CD14-positive monocyte (primary cell): ENCODE data around the gene CPLANE1. TPM values are rescaled to one million over a fixed set of nuclear protein-coding genes. Genes with fewer than 3 reads are reported as not detected.
A peak's percentile ranks its signal among the peaks of the same experiment; 100 is the strongest.

ENCODE experiments used
- DNase-seq, 3 donors: peaks; one replicate each; pipeline ENCODE4 v3.0.0-alpha.2; 2011 to 2022
- H2AFZ ChIP-seq: 2 replicates; pipeline ENCODE4 v1.6.0; 2012; ENCODE audit warnings: mild to moderate bottlenecking, low read depth, low read length, inconsistent platforms; ENCODE audit not compliant: insufficient read depth, poor library complexity, severe bottlenecking
- H3K27ac ChIP-seq, 2 donors: 1 replicate in 1 of 2; 2 replicates in 1 of 2; pipeline ENCODE4 v1.5.1; 2012 to 2013; ENCODE audit warnings: low read length in 2 of 2, control low read depth in 1 of 2, inconsistent platforms in 1 of 2, low read depth in 1 of 2, mild to moderate bottlenecking in 1 of 2
- H3K27me3 ChIP-seq, 2 donors: one replicate each; pipeline versions ENCODE4 v1.6.0 to v1.6.1; 2011 to 2013; ENCODE audit warnings: low read length in 2 of 2; ENCODE audit not compliant: control insufficient read depth in 2 of 2, insufficient read depth in 2 of 2
- H3K36me3 ChIP-seq, 2 donors: replicated peaks in 1 of 2; 1 replicate in 1 of 2; 2 replicates in 1 of 2; pipeline versions ENCODE4 v1.5.1 to v1.6.1; 2012 to 2013; ENCODE audit warnings: low read length in 2 of 2, control low read depth in 1 of 2, inconsistent platforms in 1 of 2, mild to moderate bottlenecking in 1 of 2; ENCODE audit not compliant: insufficient read depth in 2 of 2, control insufficient read depth in 1 of 2
- H3K4me1 ChIP-seq, 2 donors: 1 replicate in 1 of 2; 2 replicates in 1 of 2; pipeline versions ENCODE4 v1.5.1 to v1.6.1; 2012 to 2013; ENCODE audit warnings: low read length in 2 of 2, control low read depth in 1 of 2, inconsistent platforms in 1 of 2, mild to moderate bottlenecking in 1 of 2, moderate library complexity in 1 of 2; ENCODE audit not compliant: insufficient read depth in 2 of 2, control insufficient read depth in 1 of 2
- H3K4me2 ChIP-seq: replicated peaks from 2 replicates; pipeline ENCODE3; 2012; ENCODE audit warnings: low read length, moderate library complexity, mild to moderate bottlenecking; ENCODE audit not compliant: poor library complexity, severe bottlenecking; ENCODE audit errors: extremely low read depth
- H3K4me3 ChIP-seq, 3 experiments: fragments of 200-600 bp in 1 of 3; sonication (generic) in 1 of 3; replicated peaks in 1 of 3; 1 replicate in 2 of 3; 2 replicates in 1 of 3; pipeline ENCODE4 v1.5.1; 2011 to 2013; ENCODE audit warnings: low read length in 3 of 3, mild to moderate bottlenecking in 3 of 3, control low read depth in 2 of 3, low read depth in 2 of 3, inconsistent platforms in 1 of 3, moderate library complexity in 1 of 3
- H3K79me2 ChIP-seq: 2 replicates; pipeline ENCODE4 v1.6.0; 2012; ENCODE audit warnings: mild to moderate bottlenecking, control low read depth, inconsistent platforms, low read length, moderate library complexity; ENCODE audit not compliant: insufficient read depth
- H3K9ac ChIP-seq: 2 replicates; pipeline ENCODE4 v1.6.0; 2017; ENCODE audit warnings: low read length, mild to moderate bottlenecking; ENCODE audit not compliant: insufficient read depth, poor library complexity, severe bottlenecking
- H3K9me3 ChIP-seq, 2 donors: replicated peaks in 1 of 2; 1 replicate in 1 of 2; 2 replicates in 1 of 2; pipeline versions ENCODE4 v1.5.1 to v1.6.1; 2012 to 2013; ENCODE audit warnings: low read length in 2 of 2, control low read depth in 1 of 2; ENCODE audit not compliant: control insufficient read depth in 1 of 2, insufficient read depth in 1 of 2
- H4K20me1 ChIP-seq: 2 replicates; pipeline ENCODE4 v1.6.0; 2012; ENCODE audit warnings: mild to moderate bottlenecking, low read length, control low read depth, moderate library complexity; ENCODE audit not compliant: insufficient read depth
- H3K27ac Mint-ChIP-seq, 7 donors: one replicate each; pipeline ENCODE4 v1.8.0; 2020; ENCODE audit warnings: mild to moderate bottlenecking in 7 of 7, mixed read lengths in 7 of 7, moderate library complexity in 6 of 7, inconsistent platforms in 2 of 7
- H3K27me3 Mint-ChIP-seq, 3 donors: one replicate each; pipeline ENCODE4 v1.8.0; 2021 to 2022; ENCODE audit warnings: low read depth in 3 of 3, mild to moderate bottlenecking in 3 of 3, mixed read lengths in 3 of 3, moderate library complexity in 3 of 3, inconsistent platforms in 1 of 3
- H3K36me3 Mint-ChIP-seq, 2 donors: one replicate each; pipeline ENCODE4 v1.8.0; 2020; ENCODE audit warnings: mixed read lengths in 2 of 2, inconsistent platforms in 1 of 2, mild to moderate bottlenecking in 1 of 2
- H3K4me1 Mint-ChIP-seq: one replicate; pipeline ENCODE4 v1.8.0; 2020; ENCODE audit warnings: mild to moderate bottlenecking, mixed read lengths
- H3K4me3 Mint-ChIP-seq, 2 donors: one replicate each; pipeline ENCODE4 v1.8.0; 2020; ENCODE audit warnings: mild to moderate bottlenecking in 2 of 2, mixed read lengths in 2 of 2, moderate library complexity in 1 of 2
- H3K9me3 Mint-ChIP-seq, 7 donors: one replicate each; pipeline ENCODE4 v1.8.0; 2020 to 2022; ENCODE audit warnings: mixed read lengths in 7 of 7, mild to moderate bottlenecking in 6 of 7, moderate library complexity in 6 of 7, inconsistent platforms in 2 of 7
- CTCF ChIP-seq: fragments of 200-600 bp; IDR thresholded peaks from one replicate; pipeline ENCODE4 v1.8.0; 2022; ENCODE audit warnings: antibody characterized with exemption, mild to moderate bottlenecking
- WGBS: methylation state at CpG from one replicate; pipeline ENCODE4 v1.1.5; 2013; ENCODE audit warnings: missing lambda C conversion rate; ENCODE audit not compliant: insufficient coverage; 5-methylcytosine and 5-hydroxymethylcytosine counted together
- intact Hi-C, 2 donors: fragments of 100-400 bp; cut with micrococcal nuclease; formaldehyde crosslinking; loops; one replicate each; pipeline versions ENCODE4 v1.15.0 to v1.15.1; 2023
- polyA plus RNA-seq, 3 donors: library from polyadenylated mRNA; depleted of rRNA in 1 of 3; unstranded in 2 of 3; stranded (reverse) in 1 of 3; fragments of 300-500 nt in 2 of 3; fragments of >200 nt in 1 of 3; fragmentation: Illumina TruSeq in 2 of 3; gene quantifications; 1 replicate in 2 of 3; 2 replicates in 1 of 3; pipeline ENCODE4 v1.2.3, GENCODE V29; 2012 to 2021

Gene CPLANE1
- polyA plus RNA-seq, 3 donors: 0.25 to 1.6 (median 0.88) TPM

- intact Hi-C loops: no loop called here
- H3K27ac Mint-ChIP-seq: peak overlapping the region; percentile 20 to 86 (median 69)
- H3K9me3 Mint-ChIP-seq: peaks cover 0 to 3% (median 0%) of the 10 kb centered on the region in 7 donors
- Histone ChIP-seq H3K27ac (peak overlapping the region in 1 of 2 donors; percentile 38), H3K36me3 (no peaks in the 10 kb centered on the region), H4K20me1 (no peaks in the 10 kb centered on the region), H3K9ac (no peak overlapping the region), H3K4me2 (no peak overlapping the region), H3K4me3 (no peak overlapping the region), H3K9me3 (no peaks in the 10 kb centered on the region), H3K4me1 (peaks cover 11 to 15% of the 10 kb centered on the region in 2 donors), H2AFZ (peak overlapping the region; percentile 42), H3K27me3 (no peaks in the 10 kb centered on the region), H3K79me2 (no peaks in the 10 kb centered on the region)
- TF ChIP-seq CTCF: no peak
- H3K36me3 Mint-ChIP-seq: peaks cover 7 to 18% of the 10 kb centered on the region in 2 donors
- peaks cover 17% of the 10 kb centered on the region for H3K4me1 Mint-ChIP-seq
- WGBS: 100% methylated on average over 1 of the region's 3 CpGs
- H3K27me3 Mint-ChIP-seq: peaks cover 0 to 2% (median 0%) of the 10 kb centered on the region in 3 donors
- H3K4me3 Mint-ChIP-seq: no peak overlapping the region
- no peak for DNase-seq
These were observed 41.4 kb downstream of the CPLANE1 start for GRCh38 chr5:37207802-37208201.

DNA sequence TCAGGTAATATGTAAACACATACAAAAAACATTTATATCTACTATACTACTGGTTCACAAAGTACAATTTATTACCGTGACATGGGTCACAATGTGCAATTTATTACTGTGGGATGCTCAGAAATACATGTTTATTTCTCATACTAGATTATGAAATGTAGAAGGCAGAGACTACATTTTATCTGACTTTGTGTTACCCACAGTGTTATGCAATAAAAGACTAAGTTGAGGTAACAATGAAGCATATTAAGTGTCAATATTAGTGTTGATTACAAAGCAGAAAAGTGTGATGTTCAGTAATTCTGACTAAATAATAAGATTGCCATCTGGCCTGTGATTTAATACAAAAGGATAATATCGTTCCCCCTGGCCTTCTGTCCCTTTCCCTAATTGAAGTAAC lies 42.4 kb downstream of the CPLANE1 start:
- no CpG with 5 or more reads among the region's 2 CpGs for WGBS
- peaks cover 11 to 15% of the 10 kb centered on the region in 2 donors for H3K4me1 ChIP-seq
- peak overlapping the region in 1 of 7 donors; percentile 47 for H3K27ac Mint-ChIP-seq
- DNase-seq: no peak
- H3K9me3 Mint-ChIP-seq: peaks cover 0 to 3% (median 0%) of the 10 kb centered on the region in 7 donors
- no peaks in the 10 kb centered on the region for H3K9me3 ChIP-seq
- H3K4me1 Mint-ChIP-seq: peaks cover 17% of the 10 kb centered on the region
- peak overlapping the region in 1 of 2 donors; percentile 38 for H3K27ac ChIP-seq
- TF ChIP-seq CTCF: no peak
- no peaks in the 10 kb centered on the region for H3K79me2 ChIP-seq
- no peak overlapping the region for H3K4me3 Mint-ChIP-seq
- no peak overlapping the region for H3K4me2 ChIP-seq
- no peak overlapping the region for H2AFZ ChIP-seq
- H3K27me3 Mint-ChIP-seq: no peaks in the 10 kb centered on the region
- H4K20me1 ChIP-seq: no peaks in the 10 kb centered on the region
- H3K36me3 Mint-ChIP-seq: peaks cover 7 to 15% of the 10 kb centered on the region in 2 donors
- H3K27me3 ChIP-seq: no peaks in the 10 kb centered on the region
- H3K36me3 ChIP-seq: no peaks in the 10 kb centered on the region
- intact Hi-C loops: no loop called here
- no peak overlapping the region for H3K4me3 ChIP-seq
- H3K9ac ChIP-seq: no peak overlapping the region
